GM12878 (cell line): ENCODE measurements around the gene ZNF646. TPM values are rescaled to one million over a fixed set of nuclear protein-coding genes. Genes with fewer than 3 reads are reported as not detected.

Experiments used
- ASH2L ChIP-seq: fragments of 300-600, 200-600 bp; sonication (generic); IDR thresholded peaks from 2 replicates; pipeline ENCODE4 v1.6.1; 2017; ENCODE audit warnings: low read depth, mild to moderate bottlenecking, borderline replicate concordance
- ATF3 ChIP-seq: IDR thresholded peaks from 2 replicates; pipeline ENCODE4 v1.6.1; 2011; ENCODE audit warnings: low read depth, mild to moderate bottlenecking, low read length, moderate library complexity, borderline replicate concordance; ENCODE audit errors: extremely low read depth
- BRCA1 ChIP-seq: IDR thresholded peaks from 2 replicates; pipeline ENCODE4 v1.6.1; 2011; ENCODE audit warnings: low read depth, low read length, improper control_type of control experiment
- E4F1 ChIP-seq: fragments of 450-650 bp; IDR thresholded peaks from 2 replicates; pipeline ENCODE4 v1.6.1; 2018; ENCODE audit warnings: borderline replicate concordance, mild to moderate bottlenecking; ENCODE audit not compliant: partially characterized antibody
- ESRRA ChIP-seq: IDR thresholded peaks from 2 replicates; pipeline ENCODE4 v1.6.1; 2012; ENCODE audit warnings: mild to moderate bottlenecking, low read length, improper control_type of control experiment
- EZH2 ChIP-seq: IDR thresholded peaks from 2 replicates; pipeline ENCODE4 v1.6.1; 2012; ENCODE audit warnings: low read depth, mild to moderate bottlenecking, control low read depth, inconsistent platforms, low read length, borderline replicate concordance; ENCODE audit not compliant: control insufficient read depth
- GATAD2B ChIP-seq: fragments of 450-650 bp; conservative IDR thresholded peaks from 2 replicates; pipeline ENCODE4 v1.6.1; 2017; ENCODE audit warnings: low read depth, mild to moderate bottlenecking, moderate library complexity
- HCFC1 ChIP-seq: fragments of 150-350 bp; IDR thresholded peaks from 2 replicates; pipeline ENCODE4 v1.6.1; 2014; ENCODE audit warnings: low read length
- HDAC6 ChIP-seq: fragments of 200-600 bp; sonication (generic); IDR thresholded peaks from one replicate; pipeline ENCODE4 v1.8.0; 2017; ENCODE audit warnings: antibody characterized with exemption; ENCODE audit not compliant: unreplicated experiment
- HDGF ChIP-seq: fragments of 450-650 bp; IDR thresholded peaks from 2 replicates; pipeline ENCODE4 v1.6.1; 2016; ENCODE audit warnings: antibody characterized with exemption
- IRF4 ChIP-seq: IDR thresholded peaks from 2 replicates; pipeline ENCODE4 v1.6.1; 2011; ENCODE audit warnings: low read depth, low read length
- JUNB ChIP-seq: IDR thresholded peaks from 2 replicates; pipeline ENCODE4 v1.6.1; 2016; ENCODE audit warnings: antibody characterized with exemption, mild to moderate bottlenecking
- MTA3 ChIP-seq: IDR thresholded peaks from 2 replicates; pipeline ENCODE4 v1.6.1; 2012; ENCODE audit warnings: low read length, inconsistent platforms, borderline replicate concordance
- NFYB ChIP-seq: IDR thresholded peaks from 2 replicates; pipeline ENCODE4 v1.6.1; 2011; ENCODE audit warnings: low read depth, mild to moderate bottlenecking, low read length, improper control_type of control experiment, moderate library complexity; ENCODE audit not compliant: insufficient read depth
- PKNOX1 ChIP-seq: fragments of 450-650 bp; IDR thresholded peaks from 2 replicates; pipeline ENCODE4 v1.6.1; 2016; ENCODE audit warnings: mild to moderate bottlenecking
- SUPT20H ChIP-seq: IDR thresholded peaks from 2 replicates; pipeline ENCODE4 v1.6.1; 2011; ENCODE audit warnings: low read depth, mild to moderate bottlenecking, low read length, moderate library complexity, borderline replicate concordance; ENCODE audit not compliant: control insufficient read depth
- TARDBP ChIP-seq: IDR thresholded peaks from 2 replicates; pipeline ENCODE4 v1.6.1; 2016; ENCODE audit warnings: borderline replicate concordance
- WRNIP1 ChIP-seq: IDR thresholded peaks from 2 replicates; pipeline ENCODE4 v1.6.1; 2011; ENCODE audit warnings: low read depth, low read length, improper control_type of control experiment, borderline replicate concordance
- ZBTB4 ChIP-seq: fragments of 450-650 bp; formaldehyde crosslinking; IDR thresholded peaks from 2 replicates; pipeline ENCODE4 v1.4.0; 2022; ENCODE audit warnings: mild to moderate bottlenecking, moderate library complexity
- ZNF207 ChIP-seq: fragments of 450-650 bp; IDR thresholded peaks from 2 replicates; pipeline ENCODE4 v1.6.1; 2014; ENCODE audit warnings: antibody characterized with exemption, mild to moderate bottlenecking, borderline replicate concordance
- ZNF217 ChIP-seq: fragments of 450-650 bp; IDR thresholded peaks from 2 replicates; pipeline ENCODE4 v1.6.1; 2017; ENCODE audit warnings: antibody characterized with exemption, mild to moderate bottlenecking
- polyA plus RNA-seq, 11 experiments: library from polyadenylated mRNA; depleted of rRNA in 4 of 11; unstranded in 6 of 11; stranded (reverse) in 5 of 11; fragments of >200 nt; fragmentation: Nextera tagmentation in 4 of 11; fragmentation: Illumina TruSeq in 1 of 11; extraction: Ambion mirVana in 4 of 11; extraction: Trizol in 1 of 11; gene quantifications; 1 replicate in 1 of 11; 2 replicates in 10 of 11; pipeline versions ENCODE4 v1.2.1 to v1.2.3, GENCODE V29; 2011 to 2016; ENCODE audit warnings: inconsistent platforms in 2 of 11, missing spikeins in 2 of 11, low read depth in 1 of 11
- total RNA-seq, 4 experiments: library from RNA; depleted of rRNA in 3 of 4; stranded (reverse); fragments of >200 nt in 3 of 4; fragmentation: Illumina TruSeq in 1 of 4; extraction: Trizol in 1 of 4; gene quantifications; 2 replicates each; pipeline versions ENCODE4 v1.2.1 to v1.2.3, GENCODE V29; 2013 to 2021

The ZNF646 gene
- total and polyA plus RNA-seq, 10 of the 15 experiments (the other 5 are each of a cell fraction or from before 2014, with no cell fraction given), result 0.10 to 21.8 (median 6.4) TPM

GRCh38 chr16:31094424-31095120 is 20.4 kb downstream of the ZNF646 start, which contains the start of gene VKORC1 (continued):
- no peak for TF ChIP-seq ZBTB4 (CRISPR knock-in tag)
- no peak for TF ChIP-seq TARDBP
- TF ChIP-seq ESRRA, result 0 out of 2 replicates have a peak, but pooled peaks have one; percentile 15
- TF ChIP-seq ZNF217, result no peak
- TF ChIP-seq PKNOX1, result peak; percentile 93
- no peak for TF ChIP-seq IRF4
- TF ChIP-seq JUNB, result no peak
- TF ChIP-seq SUPT20H, result no peak
- TF ChIP-seq E4F1, result no peak
- no peak for TF ChIP-seq WRNIP1
- peak; percentile 79 for TF ChIP-seq GATAD2B
- peak; percentile 61; the same call in 1 of the 2 replicates for TF ChIP-seq HDGF
- TF ChIP-seq HDAC6, result no peak
- no peak for TF ChIP-seq ZNF207
- TF ChIP-seq MTA3, result no peak
- TF ChIP-seq NFYB, result peak; percentile 66; the same call in 1 of the 2 replicates
- TF ChIP-seq HCFC1, result peak; percentile 89
- TF ChIP-seq EZH2, result no peak
- TF ChIP-seq ATF3, result no peak
- TF ChIP-seq ASH2L, result no peak
- no peak for TF ChIP-seq BRCA1
